WERI-Rb-1 (cell line): ENCODE results near the gene KRTAP10-1.
"Not testable (repeated sequence)": the region's sequence is repeated elsewhere in the genome, so short reads cannot be mapped to it uniquely, and the experiment has no call there.

Experiments used
- DNase-seq: peaks from one replicate; pipeline ENCODE4 v3.0.0-alpha.2; 2020
- H3K27ac ChIP-seq: fragments of 250-450 bp; sonication (Bioruptor Pico); 2 replicates; pipeline ENCODE4 v1.5.1; 2020; ENCODE audit warnings: mild to moderate bottlenecking, moderate library complexity
- H3K27me3 ChIP-seq: fragments of 250-450 bp; sonication (Bioruptor Pico); 2 replicates; pipeline ENCODE4 v1.5.1; 2021; ENCODE audit warnings: mild to moderate bottlenecking, low read depth, moderate library complexity; ENCODE audit not compliant: insufficient read depth, severe bottlenecking
- H3K36me3 ChIP-seq: fragments of 250-450 bp; sonication (Bioruptor Pico); 2 replicates; pipeline ENCODE4 v1.5.1; 2020; ENCODE audit warnings: mild to moderate bottlenecking, moderate library complexity
- H3K4me3 ChIP-seq: 2 replicates; pipeline ENCODE4 v1.5.1; 2011; ENCODE audit warnings: low read depth, mild to moderate bottlenecking, control low read depth, low read length
- H3K9me3 ChIP-seq: fragments of 250-450 bp; sonication (Bioruptor Pico); 2 replicates; pipeline ENCODE4 v1.5.1; 2021; ENCODE audit warnings: mild to moderate bottlenecking, moderate library complexity; ENCODE audit not compliant: severe bottlenecking
- TF ChIP-seq, protein P1 (sequence below): IDR thresholded peaks from 2 replicates; pipeline ENCODE4 v1.5.1; 2011; ENCODE audit warnings: low read depth, mild to moderate bottlenecking, control low read depth, inconsistent platforms, low read length

Gene KRTAP10-1

DNA sequence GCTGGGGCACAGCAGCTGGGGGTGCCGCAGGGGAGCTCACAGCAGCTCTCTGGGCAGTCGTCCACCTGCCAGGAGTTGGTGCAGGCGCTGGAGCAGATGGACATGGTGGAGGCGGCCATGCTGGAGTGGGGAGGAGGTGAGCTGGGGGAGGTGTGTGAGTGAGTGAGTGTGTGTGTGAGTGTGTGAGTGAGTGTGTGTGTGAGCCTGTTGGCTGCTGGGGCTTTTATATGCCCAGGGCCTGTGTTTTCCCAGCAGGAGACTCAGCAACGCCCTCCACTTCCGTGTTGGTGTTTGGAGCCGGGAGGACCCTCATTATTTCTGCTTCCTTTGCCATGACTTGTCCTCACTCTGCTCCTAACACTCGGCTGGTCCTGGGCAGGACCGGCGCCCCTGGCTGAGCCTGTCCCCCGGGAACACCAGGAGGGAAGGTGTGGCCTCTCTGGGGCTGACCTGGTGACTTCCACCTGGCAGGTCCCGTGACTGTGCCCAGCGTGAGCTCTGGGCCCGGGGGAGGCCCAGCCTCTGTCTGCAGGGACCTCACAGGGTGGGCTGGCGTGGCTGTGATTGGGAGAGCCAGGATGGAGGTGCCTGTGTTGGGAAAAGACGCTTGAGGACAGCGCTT is 11.5 kb upstream of the KRTAP10-1 start, which contains the start of gene KRTAP10-2:
KRTAP10-2 (minus strand) TSS at position 166 of the 622 bp plus-strand sequence; CDS start at position 119, 47 bp downstream.
- Histone ChIP-seq H3K27me3 (no peaks in the 10 kb centered on the region), H3K27ac (no peak within 1 kb of the TSS), H3K4me3 (no peak within 1 kb of the TSS), H3K9me3 (peaks cover 26% of the 10 kb centered on the region), H3K36me3 (no peaks in the 10 kb centered on the region)
- TF ChIP-seq, protein P1, sequence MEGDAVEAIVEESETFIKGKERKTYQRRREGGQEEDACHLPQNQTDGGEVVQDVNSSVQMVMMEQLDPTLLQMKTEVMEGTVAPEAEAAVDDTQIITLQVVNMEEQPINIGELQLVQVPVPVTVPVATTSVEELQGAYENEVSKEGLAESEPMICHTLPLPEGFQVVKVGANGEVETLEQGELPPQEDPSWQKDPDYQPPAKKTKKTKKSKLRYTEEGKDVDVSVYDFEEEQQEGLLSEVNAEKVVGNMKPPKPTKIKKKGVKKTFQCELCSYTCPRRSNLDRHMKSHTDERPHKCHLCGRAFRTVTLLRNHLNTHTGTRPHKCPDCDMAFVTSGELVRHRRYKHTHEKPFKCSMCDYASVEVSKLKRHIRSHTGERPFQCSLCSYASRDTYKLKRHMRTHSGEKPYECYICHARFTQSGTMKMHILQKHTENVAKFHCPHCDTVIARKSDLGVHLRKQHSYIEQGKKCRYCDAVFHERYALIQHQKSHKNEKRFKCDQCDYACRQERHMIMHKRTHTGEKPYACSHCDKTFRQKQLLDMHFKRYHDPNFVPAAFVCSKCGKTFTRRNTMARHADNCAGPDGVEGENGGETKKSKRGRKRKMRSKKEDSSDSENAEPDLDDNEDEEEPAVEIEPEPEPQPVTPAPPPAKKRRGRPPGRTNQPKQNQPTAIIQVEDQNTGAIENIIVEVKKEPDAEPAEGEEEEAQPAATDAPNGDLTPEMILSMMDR: no peak
- no peak for DNase-seq

DNA sequence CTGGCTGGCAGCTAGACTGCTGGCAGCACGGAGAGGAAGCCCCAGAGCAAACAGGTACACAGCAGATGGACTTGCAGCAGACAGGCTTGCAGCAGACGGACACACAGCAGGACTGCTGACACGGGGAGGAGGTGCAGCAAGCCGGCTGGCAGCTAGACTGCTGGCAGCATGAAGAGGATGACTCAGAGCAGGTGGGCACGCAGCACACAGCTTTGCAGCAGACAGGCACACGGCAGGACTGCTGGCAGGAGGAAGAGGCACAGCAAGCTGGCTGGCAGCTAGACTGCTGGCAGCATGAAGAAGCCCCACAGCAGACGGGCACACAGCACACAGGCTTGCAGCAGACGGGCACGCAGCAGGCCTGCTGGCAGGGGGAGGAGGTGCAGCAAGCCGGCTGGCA is 10.8 kb upstream of the KRTAP10-1 start:
- no peak overlapping the region for H3K4me3 ChIP-seq
- peaks cover 26% of the 10 kb centered on the region for H3K9me3 ChIP-seq
- TF ChIP-seq, protein P1: no peak
- no peaks in the 10 kb centered on the region for H3K27me3 ChIP-seq
- no peak overlapping the region for H3K27ac ChIP-seq
- DNase-seq: no peak
- no peaks in the 10 kb centered on the region for H3K36me3 ChIP-seq

DNA sequence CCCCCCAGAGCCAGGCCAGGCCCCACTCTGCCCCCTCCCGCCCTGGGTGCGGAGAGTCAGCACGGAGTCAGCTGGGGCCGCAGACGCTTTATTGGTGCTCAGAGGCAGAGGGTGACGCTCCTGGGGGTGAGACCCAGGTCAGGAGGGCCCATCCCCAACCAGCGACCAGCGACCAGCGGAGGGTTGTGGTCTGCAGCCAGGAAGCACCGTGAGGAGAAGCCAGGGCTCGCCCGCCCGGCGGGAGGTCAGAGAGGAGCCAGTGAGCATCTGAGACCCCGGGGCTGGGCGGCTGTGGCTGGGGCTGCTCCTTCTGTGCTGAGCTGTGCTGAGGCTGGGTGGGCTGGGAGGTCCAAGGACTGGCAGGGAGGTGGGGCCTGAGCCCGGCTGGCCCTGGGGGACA is 10.3 kb upstream of the KRTAP10-1 start:
- not testable (repeated sequence) for H3K4me3 ChIP-seq, H3K27me3 ChIP-seq, H3K27ac ChIP-seq, H3K36me3 ChIP-seq
- H3K9me3 ChIP-seq: peaks cover 26% of the 10 kb centered on the region
- peak; percentile 8 for DNase-seq

DNA sequence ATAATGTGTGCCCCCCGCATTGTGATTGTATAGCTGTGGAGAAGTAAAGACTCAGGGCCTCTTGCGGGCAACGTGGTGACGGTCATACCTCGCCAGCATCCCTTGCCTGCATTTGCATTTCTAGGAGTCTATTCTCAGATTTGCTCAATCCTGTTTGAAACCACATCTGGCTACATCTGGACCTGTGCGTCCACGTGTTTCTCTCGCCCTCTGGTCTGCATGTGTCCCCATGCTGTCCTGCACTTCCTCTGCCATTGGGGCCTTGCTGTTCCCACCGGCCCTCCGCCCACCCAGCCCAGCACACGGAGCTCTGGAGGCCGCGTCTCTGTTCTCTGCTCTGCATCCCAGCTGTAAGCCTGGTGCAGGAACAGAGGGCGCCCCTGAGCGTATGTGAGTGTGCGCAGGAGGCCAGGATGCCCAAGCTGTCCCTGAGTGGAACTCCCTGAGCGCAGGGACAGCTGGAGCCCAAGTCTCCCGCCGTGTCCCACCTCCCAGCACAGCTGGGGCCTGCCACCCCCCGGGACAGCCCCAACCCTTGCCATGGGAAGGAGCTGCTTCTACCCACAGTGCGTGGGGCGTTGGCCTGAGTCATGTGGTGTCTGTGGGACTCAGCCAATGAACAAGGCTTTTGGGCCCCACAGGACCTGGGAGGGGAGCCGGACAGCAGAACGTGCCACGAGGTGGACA is 9.7 kb upstream of the KRTAP10-1 start:
- TF ChIP-seq, protein P1: no peak
- peak; percentile 12 for DNase-seq
- peak overlapping the region; percentile 32; the same call in 1 of the 2 replicates for H3K27ac ChIP-seq
- H3K36me3 ChIP-seq: no peaks in the 10 kb centered on the region
- no peaks in the 10 kb centered on the region for H3K27me3 ChIP-seq
- H3K9me3 ChIP-seq: peaks cover 26% of the 10 kb centered on the region
- no peak overlapping the region for H3K4me3 ChIP-seq

DNA sequence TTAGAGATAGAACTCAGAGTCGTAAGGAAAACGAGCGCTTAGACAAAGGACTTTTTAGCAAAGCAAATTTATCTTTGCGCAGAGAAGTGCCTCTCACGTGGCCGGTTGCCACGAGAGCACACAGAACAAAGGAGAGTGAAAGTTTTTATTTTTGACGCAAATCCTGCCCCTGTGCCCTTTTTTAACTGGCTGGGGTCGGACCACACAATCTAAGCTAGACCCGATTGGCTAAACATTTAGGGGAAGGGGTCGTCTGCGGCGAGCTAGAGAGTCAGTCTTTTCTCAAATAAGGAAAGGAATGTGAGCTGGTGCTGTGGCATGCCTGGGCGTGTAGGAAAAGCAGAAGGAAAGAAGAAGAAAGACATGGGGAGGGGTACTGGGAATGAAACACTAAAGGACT is 8.9 kb upstream of the KRTAP10-1 start:
- Histone ChIP-seq H3K36me3 (no peaks in the 10 kb centered on the region), H3K27ac (peak overlapping the region; percentile 32; the same call in 1 of the 2 replicates), H3K27me3 (no peaks in the 10 kb centered on the region), H3K9me3 (peaks cover 19% of the 10 kb centered on the region), H3K4me3 (no peak overlapping the region)
- TF ChIP-seq, protein P1: no peak
- no peak for DNase-seq

DNA sequence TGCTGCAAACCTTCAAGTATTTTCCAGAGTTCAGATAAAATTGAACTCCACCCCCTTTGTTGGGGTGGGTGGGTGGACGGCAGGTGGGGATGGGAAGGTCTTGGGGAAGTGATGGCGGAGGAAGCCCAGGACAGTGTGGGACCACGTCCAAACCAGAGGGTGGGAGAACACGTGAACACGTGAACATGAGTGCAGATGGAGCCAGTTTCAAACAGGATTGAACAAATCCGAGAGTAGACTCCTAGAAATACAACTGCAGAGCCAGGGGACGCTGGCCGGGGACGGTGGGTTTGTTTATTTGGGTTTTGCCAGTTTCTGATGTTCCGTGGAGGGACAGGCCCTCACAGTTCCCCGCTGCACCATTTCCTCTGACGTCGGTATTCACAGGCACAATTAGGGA is 8.4 kb upstream of the KRTAP10-1 start:
- Histone ChIP-seq H3K36me3 (no peaks in the 10 kb centered on the region), H3K9me3 (peaks cover 15% of the 10 kb centered on the region), H3K4me3 (no peak overlapping the region), H3K27me3 (no peaks in the 10 kb centered on the region), H3K27ac (no peak overlapping the region; the same call in 1 of the 2 replicates)
- DNase-seq: no peak
- TF ChIP-seq, protein P1: no peak
